Measurements from ENCODE around the gene HSPH1.
A peak's percentile ranks its signal among the peaks of the same experiment; 100 is the strongest.

The HSPH1 gene

GRCh38 chr13:31166591-31166990 is 4.9 kb upstream of the HSPH1 start:
- Mint-ChIP-seq H3K27me3 (peaks cover 5 to 20% of the 10 kb centered on the region in 2 donors), H3K36me3 (peaks cover 0 to 3% of the 10 kb centered on the region in 2 donors), H3K9me3 (no peaks in the 10 kb centered on the region), H3K4me3 (no peak overlapping the region), H3K27ac (no peak overlapping the region), H3K4me1 (peaks cover 0 to 14% of the 10 kb centered on the region in 2 donors)
- ATAC-seq (replicated peaks) (no peak), DNase-seq (no peak)

GRCh38 chr13:31162151-31163008 is 676 bp upstream of the HSPH1 start:
- Mint-ChIP-seq H3K27me3 (no peaks in the 10 kb centered on the region), H3K9me3 (no peaks in the 10 kb centered on the region), H3K27ac (peak overlapping the region; percentile 98), H3K4me3 (peak overlapping the region; percentile 98 to 99), H3K36me3 (peaks cover 11 to 15% of the 10 kb centered on the region in 2 donors), H3K4me1 (peaks cover 11 to 38% of the 10 kb centered on the region in 2 donors)
- DNase-seq (peak; percentile 97), ATAC-seq (replicated peaks) (peak; percentile 89 to 90)

- peak overlapping the region; percentile 98 for H3K27ac Mint-ChIP-seq
- peak overlapping the region; percentile 98 to 99 for H3K4me3 Mint-ChIP-seq
- H3K9me3 Mint-ChIP-seq, result no peaks in the 10 kb centered on the region
- peaks cover 11 to 38% of the 10 kb centered on the region in 2 donors for H3K4me1 Mint-ChIP-seq
- peaks cover 11 to 19% of the 10 kb centered on the region in 2 donors for H3K36me3 Mint-ChIP-seq
- peak; percentile 25 to 26 for ATAC-seq (replicated peaks)
- no peaks in the 10 kb centered on the region for H3K27me3 Mint-ChIP-seq
- peak; percentile 59 for DNase-seq
Observed at GRCh38 chr13:31160857-31161556, 697 bp downstream of the HSPH1 start.

- H3K36me3 Mint-ChIP-seq, result peaks cover 19 to 27% of the 10 kb centered on the region in 2 donors
- peaks cover 11 to 38% of the 10 kb centered on the region in 2 donors for H3K4me1 Mint-ChIP-seq
Observed at GRCh38 chr13:31159306-31159705, 2.4 kb downstream of the HSPH1 start.

GRCh38 chr13:31154939-31155338 is 6.8 kb downstream of the HSPH1 start:
- H3K27me3 Mint-ChIP-seq, result no peaks in the 10 kb centered on the region
- H3K9me3 Mint-ChIP-seq, result no peaks in the 10 kb centered on the region
- no peak overlapping the region for H3K27ac Mint-ChIP-seq
- H3K4me1 Mint-ChIP-seq, result peaks cover 10 to 18% of the 10 kb centered on the region in 2 donors
- DNase-seq, result no peak
- ATAC-seq (replicated peaks), result no peak
- peaks cover 28 to 44% of the 10 kb centered on the region in 2 donors for H3K36me3 Mint-ChIP-seq
- H3K4me3 Mint-ChIP-seq, result no peak overlapping the region

More at GRCh38 chr13:31159306-31159705, 2.4 kb downstream of the HSPH1 start:
- Mint-ChIP-seq H3K27me3 (no peaks in the 10 kb centered on the region), H3K9me3 (no peaks in the 10 kb centered on the region), H3K27ac (no peak overlapping the region), H3K4me3 (peak overlapping the region; percentile 98 to 99)
- no peak for DNase-seq
- no peak for ATAC-seq (replicated peaks)

GRCh38 chr13:31151837-31152236 is 9.9 kb downstream of the HSPH1 start:
- no peak for DNase-seq

GRCh38 chr13:31150315-31150985 is 11.3 kb downstream of the HSPH1 start:
- H3K27ac Mint-ChIP-seq, result no peak overlapping the region
- no peak overlapping the region for H3K4me3 Mint-ChIP-seq

More at GRCh38 chr13:31151837-31152236, 9.9 kb downstream of the HSPH1 start:
- ATAC-seq (replicated peaks), result no peak
- no peak overlapping the region for H3K27ac Mint-ChIP-seq
- H3K4me3 Mint-ChIP-seq, result no peak overlapping the region
- H3K27me3 Mint-ChIP-seq, result no peaks in the 10 kb centered on the region
- H3K4me1 Mint-ChIP-seq, result peaks cover 3 to 8% of the 10 kb centered on the region in 2 donors
- no peaks in the 10 kb centered on the region for H3K9me3 Mint-ChIP-seq
- H3K36me3 Mint-ChIP-seq, result peaks cover 35 to 50% of the 10 kb centered on the region in 2 donors

GRCh38 chr13:31149604-31150003 is 12.1 kb downstream of the HSPH1 start:
- Mint-ChIP-seq H3K36me3 (peaks cover 38 to 58% of the 10 kb centered on the region in 2 donors), H3K27ac (no peak overlapping the region)
- ATAC-seq (replicated peaks), result no peak

More at GRCh38 chr13:31150315-31150985, 11.3 kb downstream of the HSPH1 start:
- ATAC-seq (replicated peaks), result no peak
- Mint-ChIP-seq H3K9me3 (no peaks in the 10 kb centered on the region), H3K4me1 (peaks cover 3 to 8% of the 10 kb centered on the region in 2 donors), H3K27me3 (no peaks in the 10 kb centered on the region), H3K36me3 (peaks cover 36 to 55% of the 10 kb centered on the region in 2 donors)
- no peak for DNase-seq

GRCh38 chr13:31145417-31145816 is 16.3 kb downstream of the HSPH1 start:
- Mint-ChIP-seq H3K9me3 (no peaks in the 10 kb centered on the region), H3K27ac (no peak overlapping the region), H3K36me3 (peaks cover 40 to 63% of the 10 kb centered on the region in 2 donors), H3K4me3 (no peak overlapping the region), H3K4me1 (peaks cover 0 to 6% of the 10 kb centered on the region in 2 donors), H3K27me3 (no peaks in the 10 kb centered on the region)
- no peak for ATAC-seq (replicated peaks)
- DNase-seq, result no peak

More at GRCh38 chr13:31149604-31150003, 12.1 kb downstream of the HSPH1 start:
- Mint-ChIP-seq H3K9me3 (no peaks in the 10 kb centered on the region), H3K27me3 (no peaks in the 10 kb centered on the region), H3K4me3 (no peak overlapping the region), H3K4me1 (peaks cover 3 to 8% of the 10 kb centered on the region in 2 donors)
- DNase-seq, result no peak

- ATAC-seq (replicated peaks), result no peak
- DNase-seq, result no peak
- Mint-ChIP-seq H3K27me3 (no peaks in the 10 kb centered on the region), H3K27ac (no peak overlapping the region), H3K9me3 (no peaks in the 10 kb centered on the region), H3K36me3 (peaks cover 39 to 68% of the 10 kb centered on the region in 2 donors), H3K4me3 (no peak overlapping the region), H3K4me1 (peaks cover 0 to 7% of the 10 kb centered on the region in 2 donors)
Observed at GRCh38 chr13:31138515-31138914, 23.2 kb downstream of the HSPH1 start.

GRCh38 chr13:31136724-31137123 is 25.0 kb downstream of the HSPH1 start:
- Mint-ChIP-seq H3K27ac (no peak overlapping the region), H3K36me3 (peaks cover 32 to 59% of the 10 kb centered on the region in 2 donors), H3K4me1 (peaks cover 0 to 7% of the 10 kb centered on the region in 2 donors), H3K9me3 (no peaks in the 10 kb centered on the region), H3K4me3 (no peak overlapping the region), H3K27me3 (no peaks in the 10 kb centered on the region)
- no peak for DNase-seq
- no peak for ATAC-seq (replicated peaks)

- no peaks in the 10 kb centered on the region for H3K9me3 Mint-ChIP-seq
Observed at GRCh38 chr13:31134039-31134711, 27.5 kb downstream of the HSPH1 start.

GRCh38 chr13:31133621-31134020 is 28.1 kb downstream of the HSPH1 start:
- peaks cover 22 to 39% of the 10 kb centered on the region in 2 donors for H3K36me3 Mint-ChIP-seq
- no peaks in the 10 kb centered on the region for H3K27me3 Mint-ChIP-seq
- H3K4me1 Mint-ChIP-seq, result peaks cover 7 to 9% of the 10 kb centered on the region in 2 donors
- DNase-seq (no peak), ATAC-seq (replicated peaks) (no peak)
- H3K9me3 Mint-ChIP-seq, result no peaks in the 10 kb centered on the region
- no peak overlapping the region for H3K27ac Mint-ChIP-seq
- H3K4me3 Mint-ChIP-seq, result no peak overlapping the region

More at GRCh38 chr13:31134039-31134711, 27.5 kb downstream of the HSPH1 start:
- ATAC-seq (replicated peaks), result no peak
- Mint-ChIP-seq H3K4me1 (peaks cover 7 to 11% of the 10 kb centered on the region in 2 donors), H3K27ac (peak overlapping the region; percentile 14), H3K4me3 (no peak overlapping the region), H3K36me3 (peaks cover 26 to 44% of the 10 kb centered on the region in 2 donors), H3K27me3 (no peaks in the 10 kb centered on the region)
- no peak for DNase-seq

Data from stimulated activated naive B cell treated with anti-CD40 and anti-IgM and Interleukin-4, amounts not matched to agents 10 μg/mL and 1 μg/mL and 100 μg/mL, for 72 hours (primary cell).